GM23338 (cell line): Measurements from ENCODE around the gene MACO1. TPM values are rescaled to one million over a fixed set of nuclear protein-coding genes. Genes with fewer than 3 reads are reported as not detected.

ENCODE experiments used
- ATAC-seq: fragments of 200-7000 bp; cut with Tn5 transposase; 3 replicates; pipeline ENCODE4 v1.9.1; 2020
- DNase-seq: peaks from one replicate; pipeline ENCODE4 v3.0.0-alpha.2; 2015; ENCODE audit warnings: low spot score
- H2AFZ ChIP-seq: fragments of 200-600 bp; sonication (generic); 2 replicates; pipeline ENCODE4 v1.8.0; 2016; ENCODE audit warnings: antibody characterized with exemption, mild to moderate bottlenecking, moderate library complexity
- H3F3A ChIP-seq: fragments of 200-600 bp; sonication (generic); replicated peaks from 2 replicates; pipeline ENCODE4 v1.8.0; 2017; ENCODE audit warnings: antibody characterized with exemption, mixed run types, low read depth
- H3K27ac ChIP-seq: fragments of 200-600 bp; sonication (generic); 2 replicates; pipeline ENCODE4 v1.6.1; 2016; ENCODE audit warnings: low read depth
- H3K27me3 ChIP-seq: fragments of 200-600 bp; sonication (generic); 2 replicates; pipeline ENCODE4 v1.8.0; 2016; ENCODE audit warnings: mild to moderate bottlenecking, mixed run types, moderate library complexity; ENCODE audit not compliant: insufficient read depth
- H3K36me3 ChIP-seq: fragments of 200-600 bp; sonication (generic); 2 replicates; pipeline ENCODE4 v1.8.0; 2016; ENCODE audit warnings: mild to moderate bottlenecking; ENCODE audit not compliant: insufficient read depth
- H3K4me1 ChIP-seq: fragments of 200-600 bp; sonication (generic); 2 replicates; pipeline ENCODE4 v1.8.0; 2016; ENCODE audit warnings: mild to moderate bottlenecking, moderate library complexity; ENCODE audit not compliant: insufficient read depth
- H3K4me2 ChIP-seq: fragments of 200-600 bp; sonication (generic); 2 replicates; pipeline ENCODE4 v1.7.1; 2017; ENCODE audit warnings: mixed run types
- H3K4me3 ChIP-seq: fragments of 200-600 bp; sonication (generic); 2 replicates; pipeline ENCODE4 v1.6.1; 2016; ENCODE audit warnings: mixed run types
- H3K79me2 ChIP-seq: fragments of 200-600 bp; sonication (generic); replicated peaks from 2 replicates; pipeline ENCODE4 v1.8.0; 2017; ENCODE audit warnings: mild to moderate bottlenecking; ENCODE audit not compliant: insufficient read depth
- H3K9me2 ChIP-seq: fragments of 200-600 bp; sonication (generic); 2 replicates; pipeline ENCODE4 v1.8.0; 2017; ENCODE audit not compliant: insufficient read depth
- H4K20me1 ChIP-seq: fragments of 200-600 bp; sonication (generic); replicated peaks from 2 replicates; pipeline ENCODE4 v1.8.0; 2017; ENCODE audit warnings: mild to moderate bottlenecking; ENCODE audit not compliant: insufficient read depth
- H3K27ac Mint-ChIP-seq: 2 replicates; pipeline ENCODE4 v1.8.0; 2020; ENCODE audit warnings: inconsistent platforms, mild to moderate bottlenecking, moderate library complexity, mixed read lengths
- H3K27me3 Mint-ChIP-seq: 3 replicates; pipeline ENCODE4 v1.8.0; 2022; ENCODE audit warnings: low read depth, mild to moderate bottlenecking, moderate library complexity, mixed read lengths, inconsistent platforms; ENCODE audit not compliant: insufficient read depth, poor library complexity
- H3K36me3 Mint-ChIP-seq: 3 replicates; pipeline ENCODE4 v1.8.0; 2021; ENCODE audit warnings: low read depth, mild to moderate bottlenecking, inconsistent platforms, moderate library complexity, mixed read lengths
- H3K4me1 Mint-ChIP-seq: 3 replicates; pipeline ENCODE4 v1.8.0; 2020; ENCODE audit warnings: mild to moderate bottlenecking, inconsistent platforms, mixed read lengths
- H3K4me3 Mint-ChIP-seq: 3 replicates; pipeline ENCODE4 v1.8.0; 2021; ENCODE audit warnings: moderate library complexity, mild to moderate bottlenecking, inconsistent platforms, mixed read lengths
- H3K9me3 Mint-ChIP-seq: 3 replicates; pipeline ENCODE4 v1.8.0; 2020; ENCODE audit warnings: moderate library complexity, mild to moderate bottlenecking, inconsistent platforms, mixed read lengths
- ETS1 ChIP-seq: IDR thresholded peaks from 2 replicates; pipeline ENCODE4 v1.6.1; 2016; ENCODE audit warnings: antibody characterized with exemption
- EZH2 ChIP-seq: fragments of 200-600 bp; sonication (generic); IDR thresholded peaks from one replicate; pipeline ENCODE4 v1.8.0; 2017; ENCODE audit warnings: antibody characterized with exemption, mild to moderate bottlenecking, low read depth; ENCODE audit not compliant: unreplicated experiment
- REST ChIP-seq: IDR thresholded peaks from one replicate; pipeline ENCODE4 v1.6.1; 2018; ENCODE audit warnings: antibody characterized with exemption; ENCODE audit not compliant: unreplicated experiment
- STAT1 ChIP-seq: IDR thresholded peaks from one replicate; pipeline ENCODE4 v1.6.1; 2016; ENCODE audit warnings: antibody characterized with exemption; ENCODE audit not compliant: unreplicated experiment
- ZNF462 ChIP-seq: fragments of 250-450 bp; sonication (Bioruptor Pico); IDR thresholded peaks from 2 replicates; pipeline ENCODE4 v1.5.0; 2020; ENCODE audit warnings: mild to moderate bottlenecking, moderate library complexity
- polyA plus RNA-seq: library from polyadenylated mRNA; unstranded; fragments of >200 nt; fragmentation: Nextera tagmentation; extraction: Ambion mirVana; gene quantifications from 2 replicates; pipeline ENCODE4 v1.2.1, GENCODE V29; 2016
- total RNA-seq: library from RNA; depleted of rRNA; stranded (reverse); fragments of >200 nt; shearing (Covaris generic); gene quantifications from 2 replicates; pipeline ENCODE4 v1.2.3, GENCODE V29; 2014

The MACO1 gene
- total and polyA plus RNA-seq, 2 experiments from 2014 or later = 9.8 to 10.6 TPM

GRCh38 chr1:25472471-25472870 lies 41.8 kb downstream of the MACO1 start:
- H3K79me2 ChIP-seq = no peaks in the 10 kb centered on the region; the same call in 1 of the 2 replicates
- no peak overlapping the region for H2AFZ ChIP-seq
- H3K4me1 ChIP-seq = no peaks in the 10 kb centered on the region
- no peaks in the 10 kb centered on the region for H3K36me3 ChIP-seq
- H3K27ac ChIP-seq = no peak overlapping the region
- no peak overlapping the region for H3K4me3 ChIP-seq
- no peak for TF ChIP-seq EZH2
- H3K27me3 Mint-ChIP-seq = no peaks in the 10 kb centered on the region
- H3K9me2 ChIP-seq = no peaks in the 10 kb centered on the region
- ATAC-seq (no peak), DNase-seq (no peak)
- H3K27me3 ChIP-seq = no peaks in the 10 kb centered on the region
- no peak overlapping the region for H3K4me2 ChIP-seq
- no peaks in the 10 kb centered on the region for H3F3A ChIP-seq
- H3K36me3 Mint-ChIP-seq = no peaks in the 10 kb centered on the region
- H3K9me3 Mint-ChIP-seq = no peaks in the 10 kb centered on the region
- H3K4me3 Mint-ChIP-seq = no peak overlapping the region
- H3K27ac Mint-ChIP-seq = no peak overlapping the region
- H3K4me1 Mint-ChIP-seq = no peaks in the 10 kb centered on the region
- 0 out of 2 replicates have a peak, but pooled peaks cover 4% of the 10 kb centered on the region for H4K20me1 ChIP-seq

GRCh38 chr1:25473653-25474225 lies 43.0 kb downstream of the MACO1 start:
- DNase-seq (no peak), ATAC-seq (peak; percentile 66)
- TF ChIP-seq ZNF462 (CRISPR knock-in tag) = no peak
- no peak for TF ChIP-seq STAT1
- no peak for TF ChIP-seq ETS1
- no peak for TF ChIP-seq REST
- TF ChIP-seq EZH2 = no peak
- H3K4me2 ChIP-seq = no peak overlapping the region
- Mint-ChIP-seq H3K27ac (no peak overlapping the region), H3K4me3 (no peak overlapping the region), H3K27me3 (no peaks in the 10 kb centered on the region), H3K9me3 (no peaks in the 10 kb centered on the region), H3K4me1 (no peaks in the 10 kb centered on the region), H3K36me3 (no peaks in the 10 kb centered on the region)
- no peak overlapping the region for H2AFZ ChIP-seq
- no peaks in the 10 kb centered on the region for H3K9me2 ChIP-seq
- no peaks in the 10 kb centered on the region for H3F3A ChIP-seq
- H3K36me3 ChIP-seq = no peaks in the 10 kb centered on the region
- no peak overlapping the region for H3K27ac ChIP-seq
- no peaks in the 10 kb centered on the region for H3K27me3 ChIP-seq
- no peak overlapping the region for H3K4me3 ChIP-seq
- no peaks in the 10 kb centered on the region; the same call in 1 of the 2 replicates for H3K79me2 ChIP-seq
- 0 out of 2 replicates have a peak, but pooled peaks cover 4% of the 10 kb centered on the region for H4K20me1 ChIP-seq
- 0 out of 2 replicates have a peak, but pooled peaks cover 7% of the 10 kb centered on the region for H3K4me1 ChIP-seq
